Gastroesophageal sphincter (tissue), 3 donors: ENCODE measurements around the gene JDP2.

ENCODE experiments used
- CTCF ChIP-seq, 4 experiments: fragments of 200-600 bp in 2 of 4; fragments of 450-650 bp in 2 of 4; sonication (generic) in 1 of 4; IDR thresholded peaks; one replicate each; pipeline ENCODE4 v1.5.1; 2017 to 2019; ENCODE audit warnings: antibody characterized with exemption in 4 of 4, mild to moderate bottlenecking in 2 of 4, moderate library complexity in 2 of 4
- POLR2A ChIP-seq, 2 donors: fragments of 450-650 bp; IDR thresholded peaks; one replicate each; pipeline ENCODE4 v1.6.1; 2017; ENCODE audit warnings: antibody characterized with exemption in 2 of 2, mild to moderate bottlenecking in 2 of 2, moderate library complexity in 1 of 2

GRCh38 chr14:75499084-75499875, 71.5 kb downstream of the JDP2 start:
- TF ChIP-seq CTCF (IDR thresholded peaks at IDR 0.05), result no peak
- no peak for TF ChIP-seq POLR2A (IDR thresholded peaks at IDR 0.05)
